H1 (cell line): Measurements from ENCODE around the gene SPACDR. TPM values are rescaled to one million over a fixed set of nuclear protein-coding genes. Genes with fewer than 3 reads are reported as not detected.

ENCODE experiments used
- BRCA1 ChIP-seq: IDR thresholded peaks from 2 replicates; pipeline ENCODE4 v1.6.1; 2012; ENCODE audit warnings: low read depth, low read length, improper control_type of control experiment
- CEBPB ChIP-seq: IDR thresholded peaks from 2 replicates; pipeline ENCODE4 v1.6.1; 2012; ENCODE audit warnings: low read depth, low read length
- EGR1 ChIP-seq: IDR thresholded peaks from 2 replicates; pipeline ENCODE4 v1.6.1; 2011; ENCODE audit warnings: low read depth, low read length, borderline replicate concordance
- PHF8 ChIP-seq: fragments of 200-600 bp; sonication (generic); conservative IDR thresholded peaks from 2 replicates; pipeline ENCODE4 v1.7.1; 2012; ENCODE audit warnings: low read depth, mild to moderate bottlenecking, inconsistent platforms, low read length, moderate library complexity
- SP4 ChIP-seq: IDR thresholded peaks from 2 replicates; pipeline ENCODE4 v1.6.1; 2012; ENCODE audit warnings: low read length, inconsistent platforms
- TEAD4 ChIP-seq: IDR thresholded peaks from 2 replicates; pipeline ENCODE4 v1.6.1; 2012; ENCODE audit warnings: low read depth, low read length, inconsistent platforms, mixed read lengths
- polyA plus RNA-seq, 7 experiments: library from polyadenylated mRNA; depleted of rRNA in 3 of 7; stranded (reverse) in 5 of 7; unstranded in 2 of 7; fragments of >200 nt in 5 of 7; fragments of 200-250 nt in 2 of 7; gene quantifications; 1 replicate in 5 of 7; 2 replicates in 1 of 7; 4 replicates in 1 of 7; pipeline versions ENCODE4 v1.2.1 to v1.2.3, GENCODE V29; 2011 to 2013; ENCODE audit warnings: missing spikeins in 2 of 7, mixed read lengths in 2 of 7
- total RNA-seq: library from RNA; stranded (reverse); fragmentation: NEBNext Ultra II Directional; extraction: Animal tissue kit (Norgen Biotek cat#: 25700); gene quantifications from 2 replicates; pipeline ENCODE4 v1.2.1, GENCODE V29; 2021

SPACDR gene
- total and polyA plus RNA-seq, 2 of the 8 experiments (the other 6 are each of a cell fraction or from before 2014, with no cell fraction given), result 0.26 TPM; not detected in 1

DNA sequence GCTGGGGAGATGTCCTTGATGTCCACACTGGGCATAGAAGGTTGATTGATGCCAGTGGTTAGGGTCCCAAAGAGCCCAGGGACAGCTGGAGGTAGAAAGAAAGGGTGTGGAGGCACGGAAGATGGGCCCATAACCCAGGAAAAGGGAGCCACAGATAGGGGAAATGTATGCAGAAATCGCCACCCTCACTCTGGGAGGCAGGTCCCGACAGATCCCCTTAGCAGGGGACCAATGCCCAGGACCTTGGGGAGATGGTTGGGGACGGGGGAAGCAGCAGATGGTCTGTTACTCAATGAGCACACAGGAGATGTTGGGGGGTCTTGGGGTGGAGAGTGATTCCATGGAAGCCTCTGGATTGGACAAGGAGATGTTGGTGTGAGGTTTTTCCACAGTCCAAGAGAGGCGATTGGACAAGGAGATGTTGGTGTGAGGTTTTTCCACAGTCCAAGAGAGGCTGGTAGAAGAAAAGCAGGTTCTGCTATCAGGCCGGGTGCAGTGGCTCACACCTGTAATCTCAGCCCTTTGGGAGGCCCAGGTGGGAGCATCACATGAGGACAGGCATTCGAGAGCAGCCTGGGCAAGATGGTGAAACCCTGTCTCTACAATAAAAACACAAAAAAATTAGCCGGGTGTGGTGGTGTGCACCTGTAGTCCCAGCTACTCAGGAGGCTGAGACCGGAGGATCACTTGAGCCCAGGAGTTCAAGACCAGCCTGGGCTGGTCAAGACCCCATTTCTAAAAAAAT, 20.8 kb downstream of the SPACDR start (continued):
- TF ChIP-seq BRCA1, result no peak
- no peak for TF ChIP-seq EGR1
- TF ChIP-seq CEBPB, result no peak
- no peak for TF ChIP-seq PHF8
- no peak for TF ChIP-seq SP4
- no peak for TF ChIP-seq TEAD4
